GM12891 (cell line): ENCODE results near the gene HMGCLL1.

Source experiments
- DNase-seq: peaks from one replicate; pipeline ENCODE4 v3.0.0; 2011; ENCODE audit warnings: low spot score; ENCODE audit not compliant: insufficient read length
- FAIRE-seq: peaks from 2 replicates; lab custom pipeline; 2011; peaks lifted over from hg19 to GRCh38; lab: Jason Lieb, UNC
- PAX5 ChIP-seq: IDR thresholded peaks from 2 replicates; pipeline ENCODE4 v1.6.1; 2011; ENCODE audit warnings: low read length, moderate library complexity, mild to moderate bottlenecking; ENCODE audit not compliant: insufficient read depth, severe bottlenecking
- POLR2A ChIP-seq: IDR thresholded peaks from 2 replicates; pipeline ENCODE4 v1.6.1; 2011; ENCODE audit warnings: low read depth, low read length, control low read depth
- POLR2AphosphoS5 ChIP-seq: IDR thresholded peaks from 2 replicates; pipeline ENCODE4 v1.6.1; 2011; ENCODE audit warnings: low read depth, low read length, control low read depth
- POU2F2 ChIP-seq: IDR thresholded peaks from 2 replicates; pipeline ENCODE4 v1.6.1; 2011; ENCODE audit warnings: low read depth, mild to moderate bottlenecking, control low read depth, low read length, moderate library complexity
- SPI1 ChIP-seq: IDR thresholded peaks from 2 replicates; pipeline ENCODE4 v1.6.1; 2011; ENCODE audit warnings: low read depth, low read length, control low read depth
- TAF1 ChIP-seq: IDR thresholded peaks from 2 replicates; pipeline ENCODE4 v1.6.1; 2011; ENCODE audit warnings: low read depth, low read length, control low read depth

The HMGCLL1 gene

DNA sequence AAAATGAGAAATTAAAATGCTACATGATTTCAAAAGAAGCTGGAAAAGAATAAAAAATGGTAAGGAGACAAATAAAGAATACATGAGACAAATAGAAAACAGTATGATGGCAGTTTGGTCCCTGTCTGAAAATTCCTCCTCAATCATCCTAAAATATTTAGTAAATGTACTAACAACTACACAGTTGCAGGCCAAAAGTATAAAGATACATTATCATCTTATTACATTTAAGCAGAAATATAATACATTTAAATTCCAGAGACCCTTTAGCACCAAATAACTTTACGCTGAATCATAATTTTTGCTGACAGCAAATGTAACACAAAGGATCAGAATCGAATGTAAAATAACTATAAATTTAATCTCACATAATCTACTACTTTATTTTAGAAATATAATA lies 4.4 kb downstream of the HMGCLL1 start:
- no peak for TF ChIP-seq POLR2A
- TF ChIP-seq PAX5 = no peak
- no peak for TF ChIP-seq POU2F2
- TF ChIP-seq POLR2AphosphoS5 = no peak
- TF ChIP-seq SPI1 = no peak
- TF ChIP-seq TAF1 = no peak
- no peak for DNase-seq
- FAIRE-seq = no peak

DNA sequence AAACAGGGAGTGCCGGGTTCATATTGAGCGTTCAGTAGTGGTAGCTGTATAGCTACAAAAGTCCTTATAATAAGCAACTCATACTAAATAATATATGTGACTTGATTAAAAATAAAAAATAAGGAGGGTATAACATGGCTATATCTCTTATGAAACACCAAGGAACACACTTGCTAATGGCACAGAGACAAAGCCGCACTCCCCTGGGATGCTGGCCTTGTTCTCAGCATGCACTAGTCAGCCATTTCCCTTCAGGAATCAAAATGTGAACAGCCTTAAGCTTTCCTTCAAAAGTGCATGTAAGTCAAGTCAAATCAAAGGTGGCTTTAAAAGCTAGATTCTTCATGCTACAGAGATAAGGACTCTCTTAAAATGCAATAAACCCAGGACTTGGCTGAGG lies 9.4 kb downstream of the HMGCLL1 start:
- no peak for FAIRE-seq
- no peak for TF ChIP-seq SPI1
- no peak for TF ChIP-seq POLR2AphosphoS5
- TF ChIP-seq POLR2A = no peak

GRCh38 chr6:55568808-55569439 lies 10.1 kb downstream of the HMGCLL1 start:
- no peak for DNase-seq
- no peak for TF ChIP-seq TAF1
- TF ChIP-seq POU2F2 = no peak
- TF ChIP-seq PAX5 = no peak
- no peak for TF ChIP-seq SPI1
- no peak for TF ChIP-seq POLR2A
- TF ChIP-seq POLR2AphosphoS5 = no peak
- FAIRE-seq = no peak

More for the DNA sequence above, 9.4 kb downstream of the HMGCLL1 start:
- DNase-seq = no peak

- TF ChIP-seq POLR2A (no peak), SPI1 (no peak), TAF1 (no peak), POU2F2 (no peak), PAX5 (no peak), POLR2AphosphoS5 (no peak)
- FAIRE-seq = no peak
- no peak for DNase-seq
Measured at GRCh38 chr6:55567558-55567957, 11.4 kb downstream of the HMGCLL1 start.

DNA sequence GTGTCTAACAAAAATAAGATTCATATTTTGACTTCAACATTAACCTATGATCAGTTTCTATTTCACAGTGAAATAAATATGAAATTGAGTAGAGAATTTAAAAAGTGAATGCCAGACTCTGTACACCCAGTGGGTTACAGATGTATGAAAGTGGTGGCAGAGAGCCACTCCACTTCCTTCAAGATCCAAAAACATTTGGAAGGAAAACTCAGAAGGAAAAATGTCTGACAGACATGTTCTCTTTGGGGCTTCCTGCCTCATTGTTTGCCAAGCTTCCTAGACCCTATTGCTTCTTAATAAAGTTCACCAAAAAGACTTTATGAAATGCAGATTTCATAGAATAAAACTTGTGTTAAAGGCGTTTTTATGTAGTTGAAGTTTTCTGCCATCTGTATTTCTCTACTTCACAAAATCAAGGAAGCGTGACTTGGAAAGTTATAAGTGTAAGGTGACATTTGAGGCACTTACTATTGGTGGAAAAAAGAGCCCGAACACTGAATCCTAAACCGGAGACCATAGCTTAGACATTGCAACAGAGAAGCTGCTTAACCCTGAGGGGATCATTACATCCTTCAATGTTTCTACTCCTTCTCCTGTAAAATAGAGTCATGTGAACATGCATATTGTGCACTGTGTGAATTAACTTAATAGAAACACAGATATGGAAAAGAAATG lies 12.8 kb downstream of the HMGCLL1 start:
- FAIRE-seq = no peak
- no peak for DNase-seq
- TF ChIP-seq POLR2AphosphoS5 = no peak
- TF ChIP-seq PAX5 = no peak
- no peak for TF ChIP-seq SPI1
- TF ChIP-seq POLR2A = no peak
- no peak for TF ChIP-seq POU2F2
- TF ChIP-seq TAF1 = no peak

- no peak for FAIRE-seq
- TF ChIP-seq PAX5 (no peak), POLR2AphosphoS5 (no peak), SPI1 (no peak), POU2F2 (no peak), TAF1 (no peak), POLR2A (no peak)
- DNase-seq = no peak
Measured at GRCh38 chr6:55562318-55562717, 16.7 kb downstream of the HMGCLL1 start.

DNA sequence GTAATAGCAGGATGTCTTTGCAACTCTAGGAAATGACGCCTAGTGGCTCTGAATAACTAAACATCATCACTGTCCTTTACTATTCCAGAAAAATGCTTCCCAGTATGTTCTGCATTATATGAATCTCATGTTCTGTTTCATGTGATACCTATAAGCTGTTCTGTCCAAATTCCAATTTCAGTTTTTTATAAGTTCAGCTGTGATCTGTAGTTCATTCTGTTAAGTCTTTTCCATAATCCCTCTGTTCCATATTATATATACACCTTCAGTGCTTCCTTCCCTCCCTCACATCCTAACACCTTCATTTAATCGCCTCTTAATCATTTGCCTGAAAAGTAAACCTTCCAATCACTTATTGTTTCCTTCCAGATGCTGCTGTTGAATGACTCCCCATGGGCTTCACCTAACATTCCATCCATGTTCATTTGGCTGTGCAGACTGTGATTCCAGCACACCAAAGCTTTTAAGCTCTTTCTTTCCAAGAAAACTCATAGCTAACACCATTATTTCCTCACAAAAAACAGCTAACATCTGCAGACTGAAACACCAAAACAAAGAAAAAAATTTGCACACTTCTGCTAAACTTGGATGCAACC lies 18.6 kb downstream of the HMGCLL1 start:
- DNase-seq (no peak), FAIRE-seq (no peak)
- TF ChIP-seq POLR2A (no peak), POLR2AphosphoS5 (no peak), PAX5 (no peak), SPI1 (no peak), POU2F2 (no peak), TAF1 (no peak)

DNA sequence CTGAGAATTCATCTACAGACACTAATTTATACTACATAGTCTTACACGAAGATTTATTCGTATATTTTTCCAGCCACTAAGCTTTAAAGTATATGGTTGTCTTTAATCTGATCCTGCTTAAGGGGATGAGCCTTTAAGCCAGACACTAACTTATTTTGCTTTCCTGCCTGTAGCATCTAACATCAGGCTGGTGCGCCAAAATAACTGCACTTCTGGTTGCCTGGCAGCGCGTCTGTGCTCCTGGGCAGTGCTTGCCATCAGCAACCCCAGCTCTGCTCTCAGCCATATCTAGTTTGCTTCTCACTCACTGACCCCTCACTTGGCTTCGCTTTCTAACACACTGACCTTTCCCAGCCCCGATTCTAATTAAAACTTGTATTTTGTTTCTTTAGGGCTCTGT lies 21.8 kb downstream of the HMGCLL1 start:
- TF ChIP-seq TAF1 (no peak), POLR2AphosphoS5 (no peak), POU2F2 (no peak), PAX5 (no peak), SPI1 (no peak), POLR2A (no peak)
- DNase-seq (no peak), FAIRE-seq (no peak)

GRCh38 chr6:55545791-55546190 lies 33.2 kb downstream of the HMGCLL1 start:
- FAIRE-seq = no peak
- TF ChIP-seq POLR2AphosphoS5 (no peak), TAF1 (no peak), PAX5 (no peak), POU2F2 (no peak), POLR2A (no peak), SPI1 (no peak)
- no peak for DNase-seq

- DNase-seq (no peak), FAIRE-seq (no peak)
- TF ChIP-seq SPI1 = no peak
- TF ChIP-seq TAF1 = no peak
- no peak for TF ChIP-seq POLR2AphosphoS5
- TF ChIP-seq POU2F2 = no peak
- no peak for TF ChIP-seq POLR2A
- no peak for TF ChIP-seq PAX5
Measured at GRCh38 chr6:55543633-55544309, 35.2 kb downstream of the HMGCLL1 start.
